ENCODE data around the gene ST7L. TPM values are rescaled to one million over a fixed set of nuclear protein-coding genes. Genes with fewer than 3 reads are reported as not detected.
"Not testable (repeated sequence)": the region's sequence is repeated elsewhere in the genome, so short reads cannot be mapped to it uniquely, and the experiment has no call there.

ST7L gene
- total RNA-seq, 1 experiment from 2014 or later = 18.0 TPM

DNA sequence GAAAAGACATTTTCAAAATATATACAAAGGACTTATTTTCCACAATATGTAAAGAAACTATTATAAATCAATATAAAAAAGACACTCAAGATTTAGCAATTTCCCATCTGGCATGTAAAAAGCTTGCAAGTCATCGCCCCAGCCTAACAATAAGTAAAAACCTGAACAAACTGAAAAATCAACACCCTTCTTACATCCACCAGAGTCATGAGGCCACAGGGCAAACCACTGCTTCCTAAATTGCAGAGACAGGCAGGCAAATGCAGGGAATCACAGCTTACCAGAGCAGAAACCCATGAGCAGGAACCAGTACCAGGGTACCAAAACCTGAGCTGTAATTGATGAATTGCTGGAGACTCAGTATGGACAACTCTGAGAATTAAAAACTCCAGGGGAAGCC is 126.9 kb downstream of the ST7L start:
- CTCF ChIA-PET = no interaction called here
- Mint-ChIP-seq H3K9me3 (no peaks in the 10 kb centered on the region), H3K27ac (no peak overlapping the region), H3K4me1 (no peaks in the 10 kb centered on the region; the same call in 1 of the 2 replicates), H3K27me3 (ENCODE audit: low read depth) (peaks cover 34% of the 10 kb centered on the region), H3K4me3 (no peak overlapping the region), H3K36me3 (no peaks in the 10 kb centered on the region)
- ATAC-seq (no peak), DNase-seq (ENCODE audit: low spot score) (no peak)
- TF ChIP-seq, protein P1, sequence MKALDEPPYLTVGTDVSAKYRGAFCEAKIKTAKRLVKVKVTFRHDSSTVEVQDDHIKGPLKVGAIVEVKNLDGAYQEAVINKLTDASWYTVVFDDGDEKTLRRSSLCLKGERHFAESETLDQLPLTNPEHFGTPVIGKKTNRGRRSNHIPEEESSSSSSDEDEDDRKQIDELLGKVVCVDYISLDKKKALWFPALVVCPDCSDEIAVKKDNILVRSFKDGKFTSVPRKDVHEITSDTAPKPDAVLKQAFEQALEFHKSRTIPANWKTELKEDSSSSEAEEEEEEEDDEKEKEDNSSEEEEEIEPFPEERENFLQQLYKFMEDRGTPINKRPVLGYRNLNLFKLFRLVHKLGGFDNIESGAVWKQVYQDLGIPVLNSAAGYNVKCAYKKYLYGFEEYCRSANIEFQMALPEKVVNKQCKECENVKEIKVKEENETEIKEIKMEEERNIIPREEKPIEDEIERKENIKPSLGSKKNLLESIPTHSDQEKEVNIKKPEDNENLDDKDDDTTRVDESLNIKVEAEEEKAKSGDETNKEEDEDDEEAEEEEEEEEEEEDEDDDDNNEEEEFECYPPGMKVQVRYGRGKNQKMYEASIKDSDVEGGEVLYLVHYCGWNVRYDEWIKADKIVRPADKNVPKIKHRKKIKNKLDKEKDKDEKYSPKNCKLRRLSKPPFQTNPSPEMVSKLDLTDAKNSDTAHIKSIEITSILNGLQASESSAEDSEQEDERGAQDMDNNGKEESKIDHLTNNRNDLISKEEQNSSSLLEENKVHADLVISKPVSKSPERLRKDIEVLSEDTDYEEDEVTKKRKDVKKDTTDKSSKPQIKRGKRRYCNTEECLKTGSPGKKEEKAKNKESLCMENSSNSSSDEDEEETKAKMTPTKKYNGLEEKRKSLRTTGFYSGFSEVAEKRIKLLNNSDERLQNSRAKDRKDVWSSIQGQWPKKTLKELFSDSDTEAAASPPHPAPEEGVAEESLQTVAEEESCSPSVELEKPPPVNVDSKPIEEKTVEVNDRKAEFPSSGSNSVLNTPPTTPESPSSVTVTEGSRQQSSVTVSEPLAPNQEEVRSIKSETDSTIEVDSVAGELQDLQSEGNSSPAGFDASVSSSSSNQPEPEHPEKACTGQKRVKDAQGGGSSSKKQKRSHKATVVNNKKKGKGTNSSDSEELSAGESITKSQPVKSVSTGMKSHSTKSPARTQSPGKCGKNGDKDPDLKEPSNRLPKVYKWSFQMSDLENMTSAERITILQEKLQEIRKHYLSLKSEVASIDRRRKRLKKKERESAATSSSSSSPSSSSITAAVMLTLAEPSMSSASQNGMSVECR (CRISPR knock-in tag; IDR thresholded peaks at IDR 0.05; ENCODE audit: borderline replicate concordance) = no peak
- TF ChIP-seq ZNF263 (CRISPR knock-in tag; IDR thresholded peaks at IDR 0.05; ENCODE audit: low read depth) (no peak), SMAD3 (CRISPR knock-in tag; IDR thresholded peaks at IDR 0.05; ENCODE audit: borderline replicate concordance) (no peak), CREM (CRISPR knock-in tag; IDR thresholded peaks at IDR 0.05) (no peak), ZNF219 (CRISPR knock-in tag; IDR thresholded peaks at IDR 0.05; ENCODE audit: borderline replicate concordance) (no peak), PRRX2 (CRISPR knock-in tag; IDR thresholded peaks at IDR 0.05) (no peak), ZNF121 (CRISPR knock-in tag; IDR thresholded peaks at IDR 0.05) (no peak), FOXP1 (CRISPR knock-in tag; IDR thresholded peaks at IDR 0.05; ENCODE audit: borderline replicate concordance) (no peak)
- TF ChIP-seq, protein P2, sequence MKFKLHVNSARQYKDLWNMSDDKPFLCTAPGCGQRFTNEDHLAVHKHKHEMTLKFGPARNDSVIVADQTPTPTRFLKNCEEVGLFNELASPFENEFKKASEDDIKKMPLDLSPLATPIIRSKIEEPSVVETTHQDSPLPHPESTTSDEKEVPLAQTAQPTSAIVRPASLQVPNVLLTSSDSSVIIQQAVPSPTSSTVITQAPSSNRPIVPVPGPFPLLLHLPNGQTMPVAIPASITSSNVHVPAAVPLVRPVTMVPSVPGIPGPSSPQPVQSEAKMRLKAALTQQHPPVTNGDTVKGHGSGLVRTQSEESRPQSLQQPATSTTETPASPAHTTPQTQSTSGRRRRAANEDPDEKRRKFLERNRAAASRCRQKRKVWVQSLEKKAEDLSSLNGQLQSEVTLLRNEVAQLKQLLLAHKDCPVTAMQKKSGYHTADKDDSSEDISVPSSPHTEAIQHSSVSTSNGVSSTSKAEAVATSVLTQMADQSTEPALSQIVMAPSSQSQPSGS (CRISPR knock-in tag; IDR thresholded peaks at IDR 0.05; ENCODE audit: borderline replicate concordance, low read depth) = no peak
- TF ChIP-seq, protein P3, sequence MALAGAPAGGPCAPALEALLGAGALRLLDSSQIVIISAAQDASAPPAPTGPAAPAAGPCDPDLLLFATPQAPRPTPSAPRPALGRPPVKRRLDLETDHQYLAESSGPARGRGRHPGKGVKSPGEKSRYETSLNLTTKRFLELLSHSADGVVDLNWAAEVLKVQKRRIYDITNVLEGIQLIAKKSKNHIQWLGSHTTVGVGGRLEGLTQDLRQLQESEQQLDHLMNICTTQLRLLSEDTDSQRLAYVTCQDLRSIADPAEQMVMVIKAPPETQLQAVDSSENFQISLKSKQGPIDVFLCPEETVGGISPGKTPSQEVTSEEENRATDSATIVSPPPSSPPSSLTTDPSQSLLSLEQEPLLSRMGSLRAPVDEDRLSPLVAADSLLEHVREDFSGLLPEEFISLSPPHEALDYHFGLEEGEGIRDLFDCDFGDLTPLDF (CRISPR knock-in tag; IDR thresholded peaks at IDR 0.05) = no peak
- POLR2A ChIA-PET = no interaction called here

DNA sequence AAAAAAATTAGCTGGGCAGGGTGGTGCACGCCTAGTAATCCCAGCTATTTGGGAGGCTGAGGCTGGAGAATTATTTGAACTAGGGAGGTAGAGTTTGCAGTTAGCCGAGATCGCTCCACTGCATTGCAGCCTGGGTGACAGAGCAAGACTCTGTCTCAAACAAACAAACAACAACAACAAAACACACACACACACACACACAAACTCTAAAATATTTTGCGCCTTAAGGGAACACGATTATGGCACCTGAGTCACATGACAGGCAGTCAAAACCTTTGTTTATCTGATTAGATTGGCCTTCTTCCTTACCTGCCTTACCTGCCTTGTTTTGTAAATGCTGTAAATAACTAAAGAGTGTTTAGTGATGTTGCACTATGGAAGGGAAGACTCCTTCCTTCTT is 130.8 kb downstream of the ST7L start:
- DNase-seq (ENCODE audit: low spot score) (no peak), ATAC-seq (no peak)
- Mint-ChIP-seq H3K36me3 (no peaks in the 10 kb centered on the region), H3K27me3 (ENCODE audit: low read depth) (peaks cover 4% of the 10 kb centered on the region), H3K27ac (no peak overlapping the region), H3K4me1 (no peaks in the 10 kb centered on the region; the same call in 1 of the 2 replicates), H3K4me3 (no peak overlapping the region), H3K9me3 (no peaks in the 10 kb centered on the region)
- TF ChIP-seq NFYB (CRISPR knock-in tag; conservative IDR thresholded peaks at IDR 0.05; ENCODE audit: low read depth) (no peak), FOXK1 (CRISPR knock-in tag; IDR thresholded peaks at IDR 0.05) (no peak), ELF4 (CRISPR knock-in tag; IDR thresholded peaks at IDR 0.05; ENCODE audit: low read depth) (no peak), OVOL2 (CRISPR knock-in tag; IDR thresholded peaks at IDR 0.05; ENCODE audit: borderline replicate concordance) (no peak), CBFB (CRISPR knock-in tag; IDR thresholded peaks at IDR 0.05; ENCODE audit: low read depth) (no peak), ESRRA (CRISPR knock-in tag; IDR thresholded peaks at IDR 0.05; ENCODE audit: borderline replicate concordance) (no peak), TEAD1 (CRISPR knock-in tag; IDR thresholded peaks at IDR 0.05) (no peak)
- TF ChIP-seq, protein P4, sequence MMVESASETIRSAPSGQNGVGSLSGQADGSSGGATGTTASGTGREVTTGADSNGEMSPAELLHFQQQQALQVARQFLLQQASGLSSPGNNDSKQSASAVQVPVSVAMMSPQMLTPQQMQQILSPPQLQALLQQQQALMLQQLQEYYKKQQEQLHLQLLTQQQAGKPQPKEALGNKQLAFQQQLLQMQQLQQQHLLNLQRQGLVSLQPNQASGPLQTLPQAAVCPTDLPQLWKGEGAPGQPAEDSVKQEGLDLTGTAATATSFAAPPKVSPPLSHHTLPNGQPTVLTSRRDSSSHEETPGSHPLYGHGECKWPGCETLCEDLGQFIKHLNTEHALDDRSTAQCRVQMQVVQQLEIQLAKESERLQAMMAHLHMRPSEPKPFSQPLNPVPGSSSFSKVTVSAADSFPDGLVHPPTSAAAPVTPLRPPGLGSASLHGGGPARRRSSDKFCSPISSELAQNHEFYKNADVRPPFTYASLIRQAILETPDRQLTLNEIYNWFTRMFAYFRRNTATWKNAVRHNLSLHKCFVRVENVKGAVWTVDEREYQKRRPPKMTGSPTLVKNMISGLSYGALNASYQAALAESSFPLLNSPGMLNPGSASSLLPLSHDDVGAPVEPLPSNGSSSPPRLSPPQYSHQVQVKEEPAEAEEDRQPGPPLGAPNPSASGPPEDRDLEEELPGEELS (CRISPR knock-in tag; IDR thresholded peaks at IDR 0.05) = no peak
- TF ChIP-seq, protein P5, sequence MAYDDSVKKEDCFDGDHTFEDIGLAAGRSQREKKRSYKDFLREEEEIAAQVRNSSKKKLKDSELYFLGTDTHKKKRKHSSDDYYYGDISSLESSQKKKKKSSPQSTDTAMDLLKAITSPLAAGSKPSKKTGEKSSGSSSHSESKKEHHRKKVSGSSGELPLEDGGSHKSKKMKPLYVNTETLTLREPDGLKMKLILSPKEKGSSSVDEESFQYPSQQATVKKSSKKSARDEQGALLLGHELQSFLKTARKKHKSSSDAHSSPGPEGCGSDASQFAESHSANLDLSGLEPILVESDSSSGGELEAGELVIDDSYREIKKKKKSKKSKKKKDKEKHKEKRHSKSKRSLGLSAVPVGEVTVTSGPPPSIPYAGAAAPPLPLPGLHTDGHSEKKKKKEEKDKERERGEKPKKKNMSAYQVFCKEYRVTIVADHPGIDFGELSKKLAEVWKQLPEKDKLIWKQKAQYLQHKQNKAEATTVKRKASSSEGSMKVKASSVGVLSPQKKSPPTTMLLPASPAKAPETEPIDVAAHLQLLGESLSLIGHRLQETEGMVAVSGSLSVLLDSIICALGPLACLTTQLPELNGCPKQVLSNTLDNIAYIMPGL (CRISPR knock-in tag; IDR thresholded peaks at IDR 0.05) = no peak
- POLR2A ChIA-PET = no interaction called here
- CTCF ChIA-PET = interaction anchor here (0.7 to 1.4 kb wide), 2 partner anchors 21 to 1862 kb away, joined by 3 read pairs; no protein-coding TSS in a partner anchor

DNA sequence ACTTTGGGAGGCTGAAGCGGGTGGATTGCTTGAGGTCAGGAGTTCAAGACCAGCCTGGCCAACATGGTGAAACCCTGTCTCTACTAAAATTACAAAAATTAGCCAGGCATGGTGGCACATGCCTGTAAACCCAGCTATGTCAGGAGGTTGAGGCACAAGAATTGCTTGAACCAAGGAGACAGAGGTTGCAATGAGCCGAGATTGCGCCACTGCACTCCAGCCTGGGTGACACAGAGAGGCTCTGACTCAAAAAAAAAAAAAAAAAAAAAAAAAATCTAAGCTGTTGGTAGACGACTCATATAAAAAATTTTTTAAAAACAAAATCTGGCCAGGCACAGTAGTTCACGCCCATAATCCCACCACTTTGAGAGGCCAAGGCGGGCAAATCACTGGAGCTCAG is 131.3 kb downstream of the ST7L start:
- POLR2A ChIA-PET; ATAC-seq; H3K27ac Mint-ChIP-seq; H3K27me3 Mint-ChIP-seq (ENCODE audit: low read depth); H3K4me1 Mint-ChIP-seq; H3K4me3 Mint-ChIP-seq; DNase-seq (ENCODE audit: low spot score); H3K36me3 Mint-ChIP-seq; H3K9me3 Mint-ChIP-seq: not testable (repeated sequence)
- CTCF ChIA-PET = interaction anchor here (0.7 to 1.4 kb wide), 2 partner anchors 21 to 1863 kb away, joined by 3 read pairs; no protein-coding TSS in a partner anchor

DNA sequence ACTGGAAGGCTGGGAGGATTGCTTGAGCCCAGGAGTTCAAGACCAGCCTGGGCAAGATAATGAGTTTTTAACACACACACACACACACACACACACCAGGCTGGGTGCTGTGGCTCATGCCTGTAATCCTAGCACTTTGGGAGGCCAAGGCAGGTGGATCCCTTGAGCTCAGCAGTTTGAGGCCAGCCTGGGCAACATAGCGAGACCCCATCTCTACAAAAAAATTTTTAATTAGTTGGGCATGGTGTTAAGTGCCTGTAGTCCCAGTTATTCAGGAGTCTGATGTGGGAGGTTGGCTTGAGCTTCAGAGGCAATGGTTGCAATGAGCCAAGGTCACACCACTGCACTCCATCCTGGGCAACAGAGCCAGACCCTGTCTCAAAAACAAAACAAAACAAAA is 132.9 kb downstream of the ST7L start:
- ATAC-seq; H3K4me3 Mint-ChIP-seq; H3K27me3 Mint-ChIP-seq (ENCODE audit: low read depth); H3K27ac Mint-ChIP-seq; H3K4me1 Mint-ChIP-seq; CTCF ChIA-PET; H3K36me3 Mint-ChIP-seq; DNase-seq (ENCODE audit: low spot score); H3K9me3 Mint-ChIP-seq: not testable (repeated sequence)
- POLR2A ChIA-PET = interaction anchor here (0.6 kb wide), 1 partner anchor 147 kb away, joined by 5 read pairs; no protein-coding TSS in a partner anchor

Measured in WTC11 (cell line).